ENCODE data around the gene TUBE1.
"Not testable (repeated sequence)": the region's sequence is repeated elsewhere in the genome, so short reads cannot be mapped to it uniquely, and the experiment has no call there.

TUBE1 gene

DNA sequence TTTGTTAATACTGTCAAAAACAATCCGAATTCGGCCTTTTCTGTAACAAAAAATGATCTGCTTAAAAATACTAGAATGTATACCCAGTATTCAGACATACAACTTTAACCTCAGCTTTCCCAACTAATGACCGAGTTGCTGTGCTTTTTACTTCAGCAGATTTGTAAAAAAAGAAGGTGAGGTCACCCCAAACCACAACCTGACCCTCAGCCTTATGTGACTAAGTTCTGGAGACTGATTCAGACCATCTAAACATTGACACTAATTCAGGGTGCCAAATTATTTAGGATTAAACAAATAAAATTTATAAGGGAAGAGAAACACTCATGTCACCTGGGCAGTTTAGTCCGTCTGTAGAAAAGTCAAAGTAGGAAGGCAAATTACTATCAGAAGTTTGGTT, 25.7 kb downstream of the TUBE1 start:
- no peak for DNase-seq

GRCh38 chr6:112058243-112059032, 28.8 kb downstream of the TUBE1 start:
- DNase-seq: no peak

GRCh38 chr6:112054555-112055190, 32.6 kb downstream of the TUBE1 start:
- DNase-seq: no peak

GRCh38 chr6:112054001-112054400, 33.3 kb downstream of the TUBE1 start, which contains the start of gene CCN6:
Gene CCN6, plus strand, starts transcription at chr6:112054104. Its CDS starts 254 bp downstream, at chr6:112054358.
- no peak for DNase-seq

DNA sequence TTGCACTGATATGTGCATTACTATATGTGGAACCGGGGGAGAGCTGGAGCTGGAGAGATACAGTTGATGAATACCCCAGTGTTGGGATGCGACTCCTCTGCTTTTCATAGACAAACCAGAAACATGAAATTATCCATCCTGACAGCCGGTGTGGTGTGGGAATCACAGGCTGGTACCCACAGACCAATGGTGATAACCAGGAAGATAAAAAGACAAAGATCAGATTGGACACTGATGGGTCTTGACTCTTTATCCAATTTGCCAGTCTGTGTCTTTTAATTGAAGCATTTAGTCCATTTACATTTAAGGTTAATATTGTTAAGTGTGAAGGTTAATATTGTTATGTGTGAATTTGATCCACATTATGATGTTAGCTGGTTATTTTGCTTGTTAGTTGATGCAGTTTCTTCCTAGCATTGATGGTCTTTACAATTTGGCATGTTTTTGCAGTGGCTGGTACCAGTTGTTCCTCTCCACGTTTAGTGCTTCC, 36.0 kb downstream of the TUBE1 start:
- DNase-seq: not testable (repeated sequence)

- DNase-seq: no peak
Measured at GRCh38 chr6:112050429-112050828, 36.9 kb downstream of the TUBE1 start.

- DNase-seq: no peak
Measured at GRCh38 chr6:112049996-112050395, 37.3 kb downstream of the TUBE1 start.

GRCh38 chr6:112049026-112049799, 38.1 kb downstream of the TUBE1 start:
- DNase-seq: no peak

DNA sequence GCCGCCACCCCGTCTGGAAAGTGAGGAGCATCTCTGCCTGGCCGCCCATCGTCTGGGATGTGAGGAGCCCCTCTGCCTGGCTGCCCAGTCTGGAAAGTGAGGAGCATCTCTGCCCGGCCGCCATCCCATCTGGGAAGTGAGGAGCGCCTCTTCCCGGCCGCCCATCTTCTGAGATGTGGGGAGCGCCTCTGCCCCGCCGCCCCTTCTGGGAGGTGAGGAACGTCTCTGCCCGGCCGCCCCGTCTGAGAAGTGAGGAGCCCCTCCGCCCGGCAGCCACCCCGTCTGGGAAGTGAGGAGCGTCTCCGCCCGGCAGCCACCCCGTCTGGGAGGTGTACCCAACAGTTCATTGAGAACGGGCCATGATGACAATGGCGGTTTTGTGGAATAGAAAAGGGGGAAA, 39.8 kb downstream of the TUBE1 start:
- DNase-seq: not testable (repeated sequence)

DNA sequence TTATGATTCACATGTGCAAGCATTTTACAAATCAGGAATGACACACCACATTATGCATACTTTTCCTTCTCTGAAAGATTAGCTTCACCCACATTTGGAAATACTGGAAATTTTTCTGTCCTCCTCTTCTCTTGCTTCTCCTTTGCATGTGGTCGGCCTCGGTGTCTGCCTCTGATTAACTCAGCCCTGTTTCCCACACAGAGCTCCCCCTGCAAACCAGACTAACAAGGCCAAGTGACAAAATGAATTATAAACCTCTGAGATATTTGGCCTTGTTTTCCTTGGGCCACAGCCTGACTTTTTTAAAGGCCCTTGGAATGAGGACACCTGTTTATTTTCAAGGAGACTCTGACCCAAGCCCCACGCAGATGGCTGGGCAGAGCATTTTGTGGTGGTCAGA, 42.4 kb downstream of the TUBE1 start:
- no peak for DNase-seq

GRCh38 chr6:112044196-112044595, 43.1 kb downstream of the TUBE1 start:
- no peak for DNase-seq

DNA sequence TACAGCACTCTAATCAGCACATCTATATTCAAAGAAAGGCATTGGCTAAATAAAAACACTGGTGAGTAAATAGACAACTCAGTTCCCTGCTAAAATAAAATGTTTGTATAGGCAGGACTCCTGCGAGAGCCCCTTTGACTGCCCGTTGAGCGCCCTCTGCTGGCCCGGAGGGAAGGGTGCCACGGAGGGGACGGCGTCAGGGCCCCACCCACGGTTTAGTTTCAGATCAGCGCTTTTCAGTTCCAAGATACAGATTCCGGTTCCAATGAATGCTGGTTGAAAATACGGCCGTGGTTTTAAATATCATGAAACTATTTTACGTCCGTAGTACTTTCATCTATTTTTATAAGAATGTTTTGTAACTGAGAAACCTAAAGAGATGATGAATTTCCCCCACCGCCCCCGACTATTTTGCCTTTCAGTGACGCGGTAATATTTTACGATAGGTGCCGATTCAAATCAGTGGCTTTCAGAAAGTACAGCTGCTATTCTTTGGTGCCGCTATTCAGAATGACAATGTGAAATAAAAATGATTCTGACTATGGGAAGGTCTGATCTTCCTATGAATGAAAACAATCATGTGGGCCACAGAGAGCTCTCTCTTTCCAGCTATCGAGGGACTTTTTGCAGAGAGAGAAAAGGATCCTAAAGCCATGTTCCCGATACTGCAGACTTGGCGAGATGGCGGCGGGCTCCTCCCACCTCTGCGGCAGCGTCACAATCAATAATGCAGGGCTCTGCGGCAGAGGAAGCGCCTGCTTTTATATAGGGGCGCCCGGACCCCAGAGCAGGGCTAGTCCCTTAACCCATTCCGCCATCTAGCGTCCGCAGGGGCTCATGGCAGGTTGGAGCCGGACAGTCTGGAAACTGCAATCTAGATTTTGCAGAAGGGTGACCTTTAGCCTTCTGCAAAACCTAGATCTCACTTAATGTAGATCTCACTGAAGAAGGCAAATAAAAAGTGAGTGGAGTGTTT, 44.0 kb downstream of the TUBE1 start:
- DNase-seq: peak; percentile 94

- no peak for DNase-seq
Measured at GRCh38 chr6:112041535-112041934, 45.7 kb downstream of the TUBE1 start.

- no peak for DNase-seq
Measured at GRCh38 chr6:112040956-112041355, 46.3 kb downstream of the TUBE1 start.

DNA sequence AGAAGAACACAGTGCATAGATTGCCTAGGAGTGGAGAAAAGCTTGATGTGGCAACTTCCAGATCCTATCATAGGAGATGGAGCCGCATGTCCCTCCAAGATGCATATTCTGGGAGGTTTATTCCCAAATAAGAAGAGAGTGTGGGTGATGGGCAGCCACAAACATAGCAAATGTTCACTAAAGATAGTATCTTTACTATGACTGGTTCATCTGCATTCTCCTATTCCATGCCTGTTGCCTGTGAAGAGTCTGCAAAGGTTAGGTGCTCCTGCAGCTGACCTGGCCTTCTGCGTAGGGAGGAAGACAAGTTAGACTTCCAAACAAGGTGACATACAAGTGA, 47.9 kb downstream of the TUBE1 start:
- DNase-seq: no peak

DNA sequence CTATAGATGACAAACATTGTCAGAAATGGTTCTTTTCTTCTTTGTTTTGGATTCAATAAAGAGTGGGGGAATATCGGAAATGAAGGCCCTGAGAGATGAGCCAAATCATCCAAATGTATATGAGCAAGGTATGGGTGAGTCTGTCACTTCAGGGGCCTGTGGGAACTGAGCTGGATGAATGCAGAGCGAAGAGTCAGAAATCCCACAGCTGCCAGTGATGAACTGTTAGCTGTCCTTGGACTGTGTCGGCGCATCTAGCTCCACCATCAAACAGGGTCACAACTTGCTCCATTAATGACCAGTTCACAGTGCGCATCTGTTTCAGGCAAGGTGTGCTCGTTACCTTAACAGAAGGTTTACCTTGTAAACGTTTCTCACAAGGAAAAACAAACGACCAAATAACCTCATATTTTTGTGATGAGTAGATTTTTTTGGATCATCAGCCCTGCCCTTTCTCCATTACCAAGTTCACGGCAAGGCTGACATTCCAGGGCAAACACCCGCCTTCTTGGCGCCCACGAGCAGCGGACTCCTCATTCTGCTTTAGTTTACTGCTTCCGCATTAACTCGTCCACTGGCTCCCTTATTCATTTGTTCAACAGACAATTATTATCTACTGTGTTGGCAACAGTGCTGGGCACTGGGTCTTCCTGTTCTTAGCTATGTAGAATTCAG, 48.4 kb downstream of the TUBE1 start:
- no peak for DNase-seq

DNA sequence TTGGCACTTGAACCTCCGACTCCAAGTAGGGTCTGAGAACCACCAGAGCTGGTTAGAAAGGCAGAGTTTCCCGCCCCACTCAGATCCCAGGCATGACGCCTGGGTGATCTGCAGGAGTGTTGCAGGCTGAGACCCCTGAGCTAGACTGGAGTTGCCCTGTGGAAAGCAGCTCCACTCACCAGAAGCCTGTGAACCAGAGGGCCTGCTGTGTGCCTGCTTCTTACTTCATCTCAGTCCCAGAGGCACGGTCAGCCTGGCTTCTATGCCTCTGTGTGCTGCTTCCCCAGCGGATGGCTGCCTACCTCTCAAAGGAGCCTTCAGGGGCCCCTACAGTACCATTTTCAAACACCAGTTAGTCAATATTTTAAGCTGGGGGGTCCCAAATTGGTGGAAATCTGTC, 49.0 kb downstream of the TUBE1 start:
- no peak for DNase-seq

DNA sequence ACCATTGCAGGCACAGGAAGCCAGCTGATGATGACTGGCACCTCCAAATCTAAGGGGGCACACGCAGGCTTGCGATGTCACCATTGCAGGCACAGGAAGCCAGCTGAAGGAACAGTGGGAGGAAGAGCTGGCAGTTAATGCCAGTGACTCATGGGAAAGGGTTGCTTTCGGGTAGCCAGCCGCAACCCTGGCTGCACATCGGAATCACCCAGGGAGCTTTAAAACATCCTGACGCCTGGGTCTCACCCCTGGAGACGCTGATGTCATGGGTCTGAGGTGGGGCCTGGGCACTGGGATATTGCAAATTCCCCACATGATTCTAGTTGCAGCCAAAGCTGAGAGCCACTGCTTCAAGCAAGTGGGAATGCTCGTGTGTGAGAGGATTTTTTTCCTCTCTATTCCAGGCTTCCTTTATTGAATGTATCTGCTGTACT, 49.5 kb downstream of the TUBE1 start:
- DNase-seq: no peak

DNA sequence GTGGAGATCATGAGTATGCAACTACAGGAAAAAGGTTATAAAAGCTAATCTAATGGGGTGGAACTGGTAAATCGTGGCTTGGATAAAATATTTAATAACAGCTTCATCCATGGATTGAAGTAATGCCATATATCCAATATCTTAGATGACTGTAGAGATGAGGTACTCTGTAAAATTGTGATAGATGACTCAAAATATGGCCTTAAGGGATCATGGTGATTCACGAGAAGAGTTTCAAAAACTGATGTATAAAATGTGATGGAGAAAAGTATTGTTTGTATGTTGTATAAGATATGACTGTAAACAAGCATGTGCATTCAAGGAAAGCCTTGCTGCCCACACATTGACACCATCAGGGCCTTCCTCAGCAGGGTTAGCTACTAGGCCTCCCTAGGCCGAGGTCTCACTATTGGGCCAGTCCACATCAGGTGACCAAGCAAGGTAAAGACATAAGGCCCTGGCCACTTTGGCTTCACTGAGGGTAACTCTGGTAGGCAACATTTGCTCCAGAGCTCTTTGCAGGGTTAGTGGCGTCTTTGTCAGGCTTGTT, 51.1 kb downstream of the TUBE1 start:
- DNase-seq: no peak

- no peak for DNase-seq
Measured at GRCh38 chr6:112034616-112034995, 52.7 kb downstream of the TUBE1 start.
